D721Med (cell line): ENCODE measurements around the gene CCDC200.

Experiments
- DNase-seq: peaks from one replicate; pipeline ENCODE4 v3.0.0; 2011; ENCODE audit warnings: low spot score; ENCODE audit not compliant: insufficient read length
- FAIRE-seq: peaks from 2 replicates; lab custom pipeline; 2011; peaks lifted over from hg19 to GRCh38; lab: Jason Lieb, UNC
- TF ChIP-seq, protein P1 (sequence below): IDR thresholded peaks from 2 replicates; pipeline ENCODE4 v1.5.1; 2012; ENCODE audit warnings: mild to moderate bottlenecking, control low read depth; ENCODE audit not compliant: insufficient read depth; ENCODE audit errors: missing control alignments

CCDC200 gene

DNA sequence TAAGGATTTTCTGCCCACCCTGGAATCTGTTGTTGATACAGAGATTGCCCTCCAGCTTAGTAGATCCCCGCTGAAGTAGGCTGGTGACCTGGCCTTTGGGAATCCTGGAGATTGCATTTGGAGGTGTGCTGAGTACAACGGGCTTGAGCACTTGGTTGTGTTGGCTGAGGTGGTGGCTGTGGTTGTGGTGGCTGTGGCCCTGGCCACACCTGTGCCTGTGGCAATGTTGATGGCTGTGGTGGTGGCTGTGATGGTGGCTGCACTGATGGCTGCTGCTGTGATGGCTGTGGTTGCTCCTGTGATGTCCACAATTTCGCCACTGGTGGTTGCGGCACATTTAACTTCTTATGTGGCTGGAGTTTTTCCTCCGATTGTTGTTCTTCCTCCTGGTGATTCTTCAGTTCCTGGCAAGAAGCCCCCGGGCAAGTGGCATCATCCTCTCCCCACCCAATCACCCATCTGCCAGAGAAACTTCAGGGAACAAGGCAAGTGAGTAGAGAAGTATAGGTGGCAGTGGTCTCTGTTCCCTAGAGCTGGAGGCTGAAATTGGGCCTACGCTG, 4.2 kb downstream of the CCDC200 start:
- no peak for DNase-seq
- FAIRE-seq = no peak
- TF ChIP-seq, protein P1, sequence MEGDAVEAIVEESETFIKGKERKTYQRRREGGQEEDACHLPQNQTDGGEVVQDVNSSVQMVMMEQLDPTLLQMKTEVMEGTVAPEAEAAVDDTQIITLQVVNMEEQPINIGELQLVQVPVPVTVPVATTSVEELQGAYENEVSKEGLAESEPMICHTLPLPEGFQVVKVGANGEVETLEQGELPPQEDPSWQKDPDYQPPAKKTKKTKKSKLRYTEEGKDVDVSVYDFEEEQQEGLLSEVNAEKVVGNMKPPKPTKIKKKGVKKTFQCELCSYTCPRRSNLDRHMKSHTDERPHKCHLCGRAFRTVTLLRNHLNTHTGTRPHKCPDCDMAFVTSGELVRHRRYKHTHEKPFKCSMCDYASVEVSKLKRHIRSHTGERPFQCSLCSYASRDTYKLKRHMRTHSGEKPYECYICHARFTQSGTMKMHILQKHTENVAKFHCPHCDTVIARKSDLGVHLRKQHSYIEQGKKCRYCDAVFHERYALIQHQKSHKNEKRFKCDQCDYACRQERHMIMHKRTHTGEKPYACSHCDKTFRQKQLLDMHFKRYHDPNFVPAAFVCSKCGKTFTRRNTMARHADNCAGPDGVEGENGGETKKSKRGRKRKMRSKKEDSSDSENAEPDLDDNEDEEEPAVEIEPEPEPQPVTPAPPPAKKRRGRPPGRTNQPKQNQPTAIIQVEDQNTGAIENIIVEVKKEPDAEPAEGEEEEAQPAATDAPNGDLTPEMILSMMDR = no peak

DNA sequence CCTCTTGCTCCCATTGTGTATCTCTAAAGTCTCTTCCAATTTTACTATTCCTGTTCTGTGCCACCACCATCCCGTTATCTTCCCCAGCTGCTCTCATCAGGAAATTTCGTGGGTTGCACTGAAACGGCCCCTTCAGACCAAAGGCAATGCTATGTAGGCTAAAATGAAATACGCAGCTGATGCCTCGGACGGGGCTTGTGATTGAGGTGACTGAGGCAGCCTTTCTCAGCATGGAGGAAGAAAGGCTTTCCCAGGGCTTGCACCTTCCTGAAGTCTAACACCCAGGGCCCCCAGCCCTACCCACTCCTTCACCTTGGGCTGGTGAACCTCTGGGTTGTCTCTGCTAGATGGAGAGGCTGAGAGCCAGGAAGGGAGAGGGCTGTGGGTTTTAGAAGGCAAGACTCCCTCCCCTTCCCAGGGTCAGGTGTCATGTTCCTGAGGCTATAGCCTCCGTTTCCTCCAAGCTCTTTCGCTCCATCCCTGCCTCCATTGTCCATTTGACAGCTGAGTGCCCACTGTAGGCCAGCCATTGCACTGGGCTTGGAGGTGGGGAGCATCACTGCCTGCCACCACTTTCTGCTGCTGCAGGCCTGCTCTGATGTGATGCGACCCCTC, 7.8 kb downstream of the CCDC200 start:
- no peak for DNase-seq
- TF ChIP-seq, protein P1 = no peak
- FAIRE-seq = no peak

DNA sequence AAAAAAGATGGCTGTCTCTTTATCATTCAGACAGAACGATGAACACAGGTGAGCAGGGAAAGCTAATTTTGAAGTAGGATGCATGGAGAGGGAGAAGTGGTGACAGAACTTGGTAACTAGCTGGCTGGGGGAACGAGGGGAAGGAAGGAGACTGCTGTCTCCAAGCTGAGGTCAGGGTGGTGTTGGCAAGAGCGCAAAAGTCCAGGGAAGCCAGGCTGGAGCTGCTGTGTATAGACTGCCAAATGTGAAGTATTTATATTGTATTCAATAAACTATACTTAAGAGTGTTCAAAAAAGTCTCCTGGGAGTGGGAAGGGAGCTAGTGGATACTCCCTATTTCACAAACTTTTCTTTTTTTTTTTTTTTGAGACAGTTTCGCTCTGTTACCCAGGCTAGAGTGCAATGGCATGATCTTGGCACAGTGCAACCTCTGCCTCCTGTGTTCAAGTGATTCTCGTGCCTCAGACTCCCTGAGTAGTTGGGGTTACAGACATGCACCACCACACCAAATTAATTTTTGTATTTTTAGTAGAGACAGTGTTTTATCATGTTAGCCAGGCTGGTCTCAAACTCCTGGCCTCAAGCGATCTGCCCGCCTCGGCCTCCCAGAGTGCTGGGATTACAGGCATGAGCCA, 8.6 kb downstream of the CCDC200 start:
- FAIRE-seq = no peak
- no peak for DNase-seq
- TF ChIP-seq, protein P1 = no peak

DNA sequence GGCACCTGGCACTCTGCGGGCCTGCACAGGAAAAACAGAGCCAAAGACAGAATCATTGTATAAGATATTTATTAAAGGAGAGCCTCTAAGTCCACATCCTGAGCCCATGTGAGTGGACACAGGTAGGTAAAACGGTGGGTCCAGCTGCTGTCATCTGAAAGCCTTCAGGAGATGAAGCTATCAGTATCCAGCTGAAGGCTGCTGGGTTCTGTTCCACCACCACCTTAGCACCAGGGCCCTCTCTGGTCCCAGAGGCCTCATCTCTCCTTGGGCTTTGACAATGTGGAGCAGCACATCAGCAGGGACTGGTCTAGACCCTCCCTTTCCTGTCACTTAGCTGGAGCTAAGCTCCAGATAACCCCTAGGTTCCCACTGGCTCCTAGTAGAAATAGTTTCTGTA, 9.4 kb downstream of the CCDC200 start:
- FAIRE-seq (no peak), DNase-seq (no peak)
- TF ChIP-seq, protein P1 = no peak

DNA sequence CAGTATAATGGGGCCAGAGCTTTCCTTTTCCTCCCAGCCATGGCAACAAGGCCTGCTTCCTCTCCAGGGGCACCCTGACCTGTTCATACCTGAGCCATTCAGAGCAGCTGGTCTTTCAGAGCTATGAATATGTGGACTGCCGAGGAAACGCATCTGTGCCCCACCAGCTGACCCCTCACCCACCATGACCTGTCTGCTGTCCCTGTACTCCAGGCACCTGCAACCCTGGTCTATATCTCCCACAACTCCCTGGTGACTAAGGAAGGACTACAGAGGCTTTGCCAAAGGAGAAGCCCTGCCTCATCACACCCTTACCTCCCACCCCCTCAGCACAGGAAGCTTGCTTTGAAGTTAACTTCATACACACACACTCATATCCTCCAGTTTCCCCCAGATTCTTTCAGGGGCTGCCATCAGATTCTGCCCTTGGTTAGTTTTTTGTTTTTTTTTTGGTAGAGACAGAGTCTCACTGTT, 10.8 kb downstream of the CCDC200 start:
- TF ChIP-seq, protein P1 = no peak
- DNase-seq = no peak
- no peak for FAIRE-seq

DNA sequence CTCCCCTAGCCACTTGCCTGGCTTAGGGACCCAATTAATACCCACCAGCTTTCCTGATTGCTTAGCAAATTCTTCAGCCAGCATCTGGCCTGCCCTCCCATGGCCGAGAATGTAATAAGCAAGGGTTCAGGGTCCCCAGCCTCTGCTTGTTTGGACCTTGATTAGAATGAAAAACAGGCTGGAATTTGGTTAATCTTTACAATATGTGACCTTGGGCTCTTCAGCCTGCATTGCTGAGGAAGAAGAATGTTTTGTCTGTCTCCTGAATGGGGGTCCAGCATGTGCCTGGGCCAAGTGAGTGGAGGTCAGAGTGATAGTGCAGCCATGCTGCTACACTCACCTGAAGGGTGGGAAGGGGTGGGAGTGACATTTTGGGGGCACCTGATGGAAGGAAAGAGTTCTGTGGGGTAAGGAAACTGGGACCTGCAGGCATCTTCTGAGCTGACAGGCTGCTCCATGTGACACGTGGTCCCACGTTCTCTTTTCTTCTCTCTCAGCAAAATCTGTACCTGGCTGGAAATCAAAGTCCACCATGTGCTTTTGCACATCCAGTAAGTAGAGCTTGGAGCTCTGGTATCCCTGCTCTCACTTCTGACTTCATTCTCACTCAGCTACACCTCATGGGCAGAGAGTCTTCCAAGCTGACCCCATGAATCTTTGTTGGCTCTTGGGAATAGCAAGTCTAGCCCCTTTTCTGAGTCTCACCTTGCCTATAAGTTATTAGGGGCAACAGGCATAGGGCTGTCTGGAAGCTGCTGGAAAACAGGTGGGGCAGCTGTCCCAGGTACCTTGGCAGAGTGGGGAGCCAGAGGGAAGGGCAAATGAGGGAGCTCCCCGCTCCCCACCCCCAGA, 11.4 kb downstream of the CCDC200 start:
- FAIRE-seq = no peak
- no peak for DNase-seq
- TF ChIP-seq, protein P1 = no peak
